CD14-positive monocyte (primary cell): ENCODE results near the gene MORC1. TPM values are rescaled to one million over a fixed set of nuclear protein-coding genes. Genes with fewer than 3 reads are reported as not detected.

Experiments used
- DNase-seq, 3 donors: peaks; one replicate each; pipeline ENCODE4 v3.0.0-alpha.2; 2011 to 2022
- H2AFZ ChIP-seq: 2 replicates; pipeline ENCODE4 v1.6.0; 2012; ENCODE audit warnings: mild to moderate bottlenecking, low read depth, low read length, inconsistent platforms; ENCODE audit not compliant: insufficient read depth, poor library complexity, severe bottlenecking
- H3K27ac ChIP-seq, 2 donors: 1 replicate in 1 of 2; 2 replicates in 1 of 2; pipeline ENCODE4 v1.5.1; 2012 to 2013; ENCODE audit warnings: low read length in 2 of 2, control low read depth in 1 of 2, inconsistent platforms in 1 of 2, low read depth in 1 of 2, mild to moderate bottlenecking in 1 of 2
- H3K27me3 ChIP-seq, 2 donors: one replicate each; pipeline versions ENCODE4 v1.6.0 to v1.6.1; 2011 to 2013; ENCODE audit warnings: low read length in 2 of 2; ENCODE audit not compliant: control insufficient read depth in 2 of 2, insufficient read depth in 2 of 2
- H3K36me3 ChIP-seq, 2 donors: replicated peaks in 1 of 2; 1 replicate in 1 of 2; 2 replicates in 1 of 2; pipeline versions ENCODE4 v1.5.1 to v1.6.1; 2012 to 2013; ENCODE audit warnings: low read length in 2 of 2, control low read depth in 1 of 2, inconsistent platforms in 1 of 2, mild to moderate bottlenecking in 1 of 2; ENCODE audit not compliant: insufficient read depth in 2 of 2, control insufficient read depth in 1 of 2
- H3K4me1 ChIP-seq, 2 donors: 1 replicate in 1 of 2; 2 replicates in 1 of 2; pipeline versions ENCODE4 v1.5.1 to v1.6.1; 2012 to 2013; ENCODE audit warnings: low read length in 2 of 2, control low read depth in 1 of 2, inconsistent platforms in 1 of 2, mild to moderate bottlenecking in 1 of 2, moderate library complexity in 1 of 2; ENCODE audit not compliant: insufficient read depth in 2 of 2, control insufficient read depth in 1 of 2
- H3K4me2 ChIP-seq: replicated peaks from 2 replicates; pipeline ENCODE3; 2012; ENCODE audit warnings: low read length, moderate library complexity, mild to moderate bottlenecking; ENCODE audit not compliant: poor library complexity, severe bottlenecking; ENCODE audit errors: extremely low read depth
- H3K4me3 ChIP-seq, 3 experiments: fragments of 200-600 bp in 1 of 3; sonication (generic) in 1 of 3; replicated peaks in 1 of 3; 1 replicate in 2 of 3; 2 replicates in 1 of 3; pipeline ENCODE4 v1.5.1; 2011 to 2013; ENCODE audit warnings: low read length in 3 of 3, mild to moderate bottlenecking in 3 of 3, control low read depth in 2 of 3, low read depth in 2 of 3, inconsistent platforms in 1 of 3, moderate library complexity in 1 of 3
- H3K79me2 ChIP-seq: 2 replicates; pipeline ENCODE4 v1.6.0; 2012; ENCODE audit warnings: mild to moderate bottlenecking, control low read depth, inconsistent platforms, low read length, moderate library complexity; ENCODE audit not compliant: insufficient read depth
- H3K9ac ChIP-seq: 2 replicates; pipeline ENCODE4 v1.6.0; 2017; ENCODE audit warnings: low read length, mild to moderate bottlenecking; ENCODE audit not compliant: insufficient read depth, poor library complexity, severe bottlenecking
- H3K9me3 ChIP-seq, 2 donors: replicated peaks in 1 of 2; 1 replicate in 1 of 2; 2 replicates in 1 of 2; pipeline versions ENCODE4 v1.5.1 to v1.6.1; 2012 to 2013; ENCODE audit warnings: low read length in 2 of 2, control low read depth in 1 of 2; ENCODE audit not compliant: control insufficient read depth in 1 of 2, insufficient read depth in 1 of 2
- H4K20me1 ChIP-seq: 2 replicates; pipeline ENCODE4 v1.6.0; 2012; ENCODE audit warnings: mild to moderate bottlenecking, low read length, control low read depth, moderate library complexity; ENCODE audit not compliant: insufficient read depth
- H3K27ac Mint-ChIP-seq, 7 donors: one replicate each; pipeline ENCODE4 v1.8.0; 2020; ENCODE audit warnings: mild to moderate bottlenecking in 7 of 7, mixed read lengths in 7 of 7, moderate library complexity in 6 of 7, inconsistent platforms in 2 of 7
- H3K27me3 Mint-ChIP-seq, 3 donors: one replicate each; pipeline ENCODE4 v1.8.0; 2021 to 2022; ENCODE audit warnings: low read depth in 3 of 3, mild to moderate bottlenecking in 3 of 3, mixed read lengths in 3 of 3, moderate library complexity in 3 of 3, inconsistent platforms in 1 of 3
- H3K36me3 Mint-ChIP-seq, 2 donors: one replicate each; pipeline ENCODE4 v1.8.0; 2020; ENCODE audit warnings: mixed read lengths in 2 of 2, inconsistent platforms in 1 of 2, mild to moderate bottlenecking in 1 of 2
- H3K4me1 Mint-ChIP-seq: one replicate; pipeline ENCODE4 v1.8.0; 2020; ENCODE audit warnings: mild to moderate bottlenecking, mixed read lengths
- H3K4me3 Mint-ChIP-seq, 2 donors: one replicate each; pipeline ENCODE4 v1.8.0; 2020; ENCODE audit warnings: mild to moderate bottlenecking in 2 of 2, mixed read lengths in 2 of 2, moderate library complexity in 1 of 2
- H3K9me3 Mint-ChIP-seq, 7 donors: one replicate each; pipeline ENCODE4 v1.8.0; 2020 to 2022; ENCODE audit warnings: mixed read lengths in 7 of 7, mild to moderate bottlenecking in 6 of 7, moderate library complexity in 6 of 7, inconsistent platforms in 2 of 7
- CTCF ChIP-seq: fragments of 200-600 bp; IDR thresholded peaks from one replicate; pipeline ENCODE4 v1.8.0; 2022; ENCODE audit warnings: antibody characterized with exemption, mild to moderate bottlenecking
- WGBS: methylation state at CpG from one replicate; pipeline ENCODE4 v1.1.5; 2013; ENCODE audit warnings: missing lambda C conversion rate; ENCODE audit not compliant: insufficient coverage; 5-methylcytosine and 5-hydroxymethylcytosine counted together
- intact Hi-C, 2 donors: fragments of 100-400 bp; cut with micrococcal nuclease; formaldehyde crosslinking; loops; one replicate each; pipeline versions ENCODE4 v1.15.0 to v1.15.1; 2023
- polyA plus RNA-seq, 3 donors: library from polyadenylated mRNA; depleted of rRNA in 1 of 3; unstranded in 2 of 3; stranded (reverse) in 1 of 3; fragments of 300-500 nt in 2 of 3; fragments of >200 nt in 1 of 3; fragmentation: Illumina TruSeq in 2 of 3; gene quantifications; 1 replicate in 2 of 3; 2 replicates in 1 of 3; pipeline ENCODE4 v1.2.3, GENCODE V29; 2012 to 2021

MORC1 gene
- polyA plus RNA-seq, 3 donors, result not detected

DNA sequence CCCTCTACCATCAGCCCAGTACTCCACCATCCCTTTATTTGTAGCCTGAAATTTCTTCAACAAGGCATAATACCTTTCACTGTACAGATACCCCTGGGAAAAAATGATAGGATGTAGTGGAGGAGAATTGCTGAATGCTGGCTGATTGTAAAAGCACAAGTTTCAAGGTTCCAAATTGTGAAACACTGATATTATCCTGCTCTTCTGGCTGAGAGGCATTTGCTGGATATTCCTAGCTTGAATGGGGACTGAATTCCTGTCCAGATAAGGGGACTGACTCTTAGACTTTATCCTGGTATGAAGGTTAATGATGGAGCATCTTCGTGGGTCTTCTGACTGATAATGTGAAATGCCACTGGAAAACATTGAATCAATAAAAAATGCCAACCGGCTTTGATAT, 9.6 kb upstream of the MORC1 start:
- Mint-ChIP-seq H3K27me3 (peaks cover 0 to 2% (median 0%) of the 10 kb centered on the region in 3 donors), H3K4me1 (peaks cover 5% of the 10 kb centered on the region), H3K9me3 (peaks cover 2 to 11% (median 5%) of the 10 kb centered on the region in 7 donors), H3K4me3 (no peak overlapping the region), H3K27ac (no peak overlapping the region), H3K36me3 (no peaks in the 10 kb centered on the region)
- no peaks in the 10 kb centered on the region for H3K79me2 ChIP-seq
- no peak overlapping the region for H3K4me3 ChIP-seq
- H3K4me1 ChIP-seq, result peaks cover 4 to 5% of the 10 kb centered on the region in 2 donors
- intact Hi-C loops, result no loop called here
- H4K20me1 ChIP-seq, result no peaks in the 10 kb centered on the region
- no peak for DNase-seq
- no peak overlapping the region for H2AFZ ChIP-seq
- no peaks in the 10 kb centered on the region for H3K27me3 ChIP-seq
- no peak for TF ChIP-seq CTCF
- no peaks in the 10 kb centered on the region for H3K9me3 ChIP-seq
- H3K4me2 ChIP-seq, result no peak overlapping the region
- H3K36me3 ChIP-seq, result no peaks in the 10 kb centered on the region
- whole genome bisulfite sequencing, result no CpG with 5 or more reads among the region's 2 CpGs
- no peak overlapping the region for H3K9ac ChIP-seq
- no peak overlapping the region for H3K27ac ChIP-seq

GRCh38 chr3:109125902-109126301, 8.0 kb upstream of the MORC1 start:
- Histone ChIP-seq H4K20me1 (no peaks in the 10 kb centered on the region), H3K9ac (no peak overlapping the region), H3K4me2 (no peak overlapping the region), H3K79me2 (no peaks in the 10 kb centered on the region), H3K27ac (no peak overlapping the region), H3K4me1 (peaks cover 6 to 10% of the 10 kb centered on the region in 2 donors), H3K4me3 (no peak overlapping the region), H3K27me3 (no peaks in the 10 kb centered on the region), H3K36me3 (no peaks in the 10 kb centered on the region), H2AFZ (no peak overlapping the region), H3K9me3 (no peaks in the 10 kb centered on the region)
- Mint-ChIP-seq H3K27me3 (peaks cover 0 to 2% (median 0%) of the 10 kb centered on the region in 3 donors), H3K27ac (no peak overlapping the region), H3K36me3 (no peaks in the 10 kb centered on the region), H3K4me3 (no peak overlapping the region), H3K9me3 (peaks cover 2 to 11% (median 5%) of the 10 kb centered on the region in 7 donors), H3K4me1 (peaks cover 11% of the 10 kb centered on the region)
- intact Hi-C loops, result no loop called here
- DNase-seq, result no peak
- no peak for TF ChIP-seq CTCF
